ENCODE data around the gene GRIN2B. TPM values are rescaled to one million over a fixed set of nuclear protein-coding genes. Genes with fewer than 3 reads are reported as not detected.

GRIN2B gene
- total and polyA plus RNA-seq, 4 donors = under 0.01 to 0.03 (median 0.01) TPM; not detected in 1

GRCh38 chr12:13981990-13982389, 588 bp upstream of the GRIN2B start:
- TF ChIP-seq MAX (IDR thresholded peaks at IDR 0.05) = no peak
- TF ChIP-seq TAF1 (conservative IDR thresholded peaks at IDR 0.05) = no peak
- TF ChIP-seq JUND (IDR thresholded peaks at IDR 0.05) = no peak
- no peak for TF ChIP-seq ZBTB33 (IDR thresholded peaks at IDR 0.05)
- no peak for TF ChIP-seq EGR1 (IDR thresholded peaks at IDR 0.05; ENCODE audit: low read depth in 2 of 2)
- TF ChIP-seq GABPA (IDR thresholded peaks at IDR 0.05 in 1 of 2, conservative IDR thresholded peaks at IDR 0.05 in 1 of 2) = no peak
- no peak for TF ChIP-seq CTCF (IDR thresholded peaks at IDR 0.05; ENCODE audit: low read depth, low read length, missing input control)
- no peak for TF ChIP-seq RAD21 (IDR thresholded peaks at IDR 0.05)
- no peak for TF ChIP-seq NR2F2 (IDR thresholded peaks at IDR 0.05)
- no peak for TF ChIP-seq REST (IDR thresholded peaks at IDR 0.05)
- no peak for TF ChIP-seq YY1 (IDR thresholded peaks at IDR 0.05)
- TF ChIP-seq HNF4G (IDR thresholded peaks at IDR 0.05) = no peak
- TF ChIP-seq FOXA2 (IDR thresholded peaks at IDR 0.05) = no peak
- no peak for TF ChIP-seq RXRA (IDR thresholded peaks at IDR 0.05)
- no peak for TF ChIP-seq ATF3 (IDR thresholded peaks at IDR 0.05)
- no peak for TF ChIP-seq SP1 (IDR thresholded peaks at IDR 0.05)
- no peak for TF ChIP-seq FOXA1 (IDR thresholded peaks at IDR 0.05)
- peaks cover 3 to 13% (median 9%) of the 10 kb centered on the region in 4 donors for H3K27me3 ChIP-seq (ENCODE audit: control insufficient read depth in 4 of 4, insufficient read depth in 4 of 4, low read length in 3 of 4)
- H3K4me1 ChIP-seq (ENCODE audit: control insufficient read depth in 4 of 4, insufficient read depth in 4 of 4, low read length in 3 of 4) = peaks cover 3 to 13% (median 11%) of the 10 kb centered on the region in 4 donors
- no peak overlapping the region for H3K27ac ChIP-seq (ENCODE audit: low read depth in 1 of 2, low read length in 2 of 2)
- 7% methylated on average over 26 of the region's 26 CpGs for WGBS
- no peaks in the 10 kb centered on the region for H3K36me3 ChIP-seq (ENCODE audit: control insufficient read depth in 4 of 4, insufficient read depth in 3 of 4, low read depth in 1 of 4, low read length in 3 of 4)
- no peaks in the 10 kb centered on the region for H3K9me3 ChIP-seq (ENCODE audit: control insufficient read depth in 4 of 4, low read length in 3 of 4)
- peak overlapping the region in 1 of 3 donors; percentile 43 for H3K4me3 ChIP-seq (ENCODE audit: low read depth in 1 of 3, low read length in 3 of 3)
- H3K9ac ChIP-seq (ENCODE audit: low read depth in 1 of 2, low read length in 2 of 2) = no peak overlapping the region
- DNase-seq (ENCODE audit: low spot score) = no peak

All from liver (tissue), 9 donors.